Fibroblast of the conjunctiva (primary cell): ENCODE data around the gene COL27A1.
A peak's percentile ranks its signal among the peaks of the same experiment; 100 is the strongest.

Source experiments
- DNase-seq: peaks from one replicate; pipeline ENCODE4 v3.0.0-alpha.2; 2010; ENCODE audit warnings: low read depth

Gene COL27A1

DNA sequence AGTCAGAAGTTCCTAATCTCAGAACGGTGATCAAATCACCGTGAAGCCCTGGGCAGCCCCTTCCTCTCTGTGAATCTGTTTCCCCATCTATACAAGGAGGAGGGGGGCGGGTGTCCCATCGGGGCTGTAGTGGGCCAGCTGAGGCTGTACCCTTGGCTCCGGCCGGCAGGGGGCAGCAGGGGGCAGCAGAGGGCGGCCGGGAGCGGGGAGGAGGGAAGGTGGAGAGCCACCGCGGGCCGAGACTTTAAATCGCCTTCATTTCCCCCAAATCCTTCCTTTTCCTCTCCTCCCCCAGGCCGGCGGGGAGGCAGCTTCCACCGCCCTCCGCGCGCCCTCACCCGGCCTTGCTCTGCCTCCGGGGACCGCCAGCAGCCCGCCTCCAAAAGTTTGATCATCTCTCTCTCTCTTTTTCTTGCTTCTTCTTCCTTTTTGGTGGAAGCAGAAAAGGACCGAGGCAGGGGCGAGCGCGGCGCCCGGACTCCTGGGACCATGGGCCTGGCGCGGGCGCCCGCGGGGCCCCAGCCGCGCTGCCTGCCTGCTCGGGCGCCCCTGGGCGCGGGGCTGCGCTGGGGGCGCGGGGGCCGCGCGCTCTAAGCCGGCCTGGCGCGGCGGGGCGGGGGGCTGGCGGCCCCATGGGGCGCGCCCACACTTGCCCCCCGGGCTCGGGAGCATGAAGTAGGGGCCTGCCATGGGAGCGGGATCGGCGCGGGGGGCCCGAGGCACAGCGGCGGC, at the start of gene COL27A1:
Gene COL27A1 (plus strand): TSS at position 275 of the 732 bp plus-strand sequence. CDS start 414 bp downstream, at position 689.
- DNase-seq: peak; percentile 70

- DNase-seq: no peak
These were observed 47.9 kb upstream of the COL27A1 start for GRCh38 chr9:114107286-114108001.

GRCh38 chr9:114108016-114108833, 47.1 kb upstream of the COL27A1 start:
- peak; percentile 61 for DNase-seq

GRCh38 chr9:114109124-114109523, 46.2 kb upstream of the COL27A1 start:
- DNase-seq: no peak

DNA sequence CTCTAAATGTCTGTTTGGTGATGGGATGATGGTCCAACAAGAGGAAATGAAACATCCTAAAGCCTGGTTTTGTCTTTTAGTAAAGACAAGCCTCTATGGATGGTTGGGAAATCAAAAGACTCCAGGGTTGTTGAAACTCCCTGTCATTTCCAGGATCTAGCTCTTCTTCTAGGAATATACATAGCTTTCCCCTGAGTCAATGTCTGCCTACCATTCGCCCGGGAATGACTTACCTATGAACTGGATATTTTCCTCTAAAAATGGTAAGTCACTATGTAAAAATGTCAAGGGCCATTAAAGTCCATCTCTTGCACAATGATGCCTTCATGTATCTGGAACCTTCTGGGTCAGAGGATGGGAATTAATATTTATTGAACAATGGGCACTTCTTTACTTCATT, 45.2 kb upstream of the COL27A1 start:
- no peak for DNase-seq

DNA sequence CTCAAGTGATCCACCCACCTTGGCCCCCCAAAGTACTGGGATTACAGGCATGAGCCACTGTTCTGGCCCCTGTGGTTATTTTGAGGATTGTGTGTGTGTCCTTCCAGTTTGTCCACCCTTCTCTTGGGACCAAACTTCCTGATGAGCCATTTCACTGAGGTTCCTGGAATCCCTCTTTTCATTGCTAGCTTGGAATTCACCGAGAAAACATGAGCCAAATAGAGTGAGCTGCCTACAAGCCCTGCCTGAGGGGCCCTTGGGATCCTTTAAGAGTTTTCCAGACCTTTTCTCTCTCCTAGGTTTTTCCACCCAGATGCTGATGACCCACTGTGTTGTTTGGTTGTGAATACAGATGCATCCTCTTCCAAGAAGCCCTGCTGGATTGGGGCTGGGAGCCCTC, 43.0 kb upstream of the COL27A1 start:
- no peak for DNase-seq

DNA sequence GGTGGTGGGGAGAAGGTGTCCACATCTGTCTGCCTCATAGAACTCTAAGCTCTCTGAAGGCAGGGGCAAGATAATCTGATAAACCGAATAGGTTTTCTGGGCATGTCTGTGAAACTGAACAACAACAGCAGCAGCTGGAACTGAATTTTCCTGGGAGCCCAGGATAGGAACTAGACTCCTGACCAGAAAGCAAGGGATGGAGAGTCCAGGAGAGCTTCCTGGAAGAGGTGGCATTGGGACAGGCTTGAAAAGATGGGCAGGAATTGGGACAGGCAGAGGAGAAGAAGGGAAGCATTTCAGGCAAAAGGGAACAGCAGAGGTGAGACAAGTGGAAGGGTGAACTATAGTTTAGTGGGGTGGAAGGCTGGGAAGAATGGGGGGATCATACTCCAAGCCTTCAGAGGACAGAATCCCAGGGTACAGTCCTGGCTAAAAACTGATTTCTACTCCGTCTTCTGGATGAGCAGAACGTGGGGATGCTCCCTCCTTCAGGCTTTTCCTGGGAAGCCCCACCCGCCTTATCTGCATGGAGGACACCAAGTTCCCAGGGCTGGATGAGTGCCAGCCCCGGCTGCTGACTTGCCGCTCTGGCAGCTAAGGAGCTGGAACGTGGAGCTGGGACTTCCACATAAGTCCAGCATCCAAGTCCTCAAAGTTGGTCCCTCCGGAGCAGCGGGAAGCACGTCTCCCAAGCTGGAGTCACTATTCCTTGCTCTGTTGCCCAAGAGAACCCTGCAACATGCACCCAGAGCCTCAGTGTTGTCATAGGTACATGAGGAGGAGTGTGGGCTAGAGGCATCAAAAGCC, 42.4 kb upstream of the COL27A1 start:
- DNase-seq: peak; percentile 18

DNA sequence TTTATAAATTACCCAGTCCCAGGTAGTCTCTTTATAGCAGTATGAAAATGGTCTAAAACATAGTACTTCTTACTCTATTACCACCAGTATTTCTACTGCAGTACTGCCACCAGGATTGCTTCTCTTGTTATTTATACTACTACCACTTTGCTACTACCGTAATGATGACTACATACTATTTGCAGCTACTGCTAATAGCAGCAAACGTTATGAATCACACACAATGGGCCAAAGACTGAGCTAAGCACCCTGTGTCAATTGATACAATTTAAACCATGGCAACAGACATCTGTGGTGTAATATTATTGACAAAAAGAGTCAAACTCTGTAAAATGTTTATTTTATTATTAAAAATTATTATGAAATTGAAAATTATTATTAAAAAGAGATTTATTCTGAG, 41.0 kb upstream of the COL27A1 start:
- no peak for DNase-seq

DNA sequence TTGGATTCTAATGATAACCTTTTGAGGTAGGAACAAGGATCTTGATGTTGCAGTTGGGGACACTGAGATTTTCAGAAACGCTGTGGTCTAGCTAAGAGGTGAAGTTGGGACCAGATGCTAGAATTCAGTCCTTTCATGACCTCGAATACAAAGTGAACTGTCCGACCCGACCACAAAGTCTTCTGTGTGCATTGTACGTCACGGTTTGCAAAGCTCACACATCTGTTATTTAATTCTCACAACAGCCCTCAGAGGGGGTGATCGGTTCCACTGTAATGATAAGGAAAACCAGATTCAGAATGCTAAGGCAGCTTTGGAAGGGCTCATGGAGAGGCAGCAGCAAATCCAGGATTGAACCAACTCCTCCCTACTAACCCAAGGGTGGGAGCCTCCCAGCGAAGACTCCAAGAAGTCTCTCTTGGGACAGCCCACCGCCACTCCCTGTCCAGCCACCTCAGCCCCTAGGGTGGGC, 39.6 kb upstream of the COL27A1 start:
- no peak for DNase-seq

DNA sequence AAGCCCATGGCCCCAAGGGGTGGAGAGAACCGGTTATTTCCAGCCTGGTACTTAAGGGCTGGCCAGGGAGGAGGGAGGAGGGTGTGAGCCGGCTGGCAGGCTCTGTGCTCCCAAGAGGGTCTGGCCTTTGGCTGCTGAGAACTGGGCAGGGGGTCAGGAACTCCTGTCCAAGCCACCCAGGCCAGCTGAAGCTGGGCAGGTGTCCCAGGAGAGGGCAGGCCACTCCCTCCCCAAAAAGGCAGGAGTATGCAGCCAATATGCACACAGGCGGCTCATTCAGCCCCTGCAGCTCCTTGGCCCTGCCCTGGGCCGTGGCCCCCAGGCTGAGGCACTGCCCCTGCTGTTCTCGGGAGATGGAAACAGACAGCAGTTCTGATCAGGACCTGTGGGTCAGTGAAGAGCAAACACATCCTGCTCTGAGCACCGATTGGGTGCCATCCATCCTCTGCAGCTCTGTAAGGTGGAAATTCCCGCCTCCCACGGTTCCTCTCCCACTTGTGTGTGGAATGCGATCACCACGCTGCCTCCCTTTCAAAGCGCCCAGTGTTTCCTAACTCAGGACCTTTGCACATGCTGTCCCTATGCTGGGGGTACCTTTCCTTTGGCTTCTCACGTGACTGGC, 39.1 kb upstream of the COL27A1 start:
- DNase-seq: no peak

DNA sequence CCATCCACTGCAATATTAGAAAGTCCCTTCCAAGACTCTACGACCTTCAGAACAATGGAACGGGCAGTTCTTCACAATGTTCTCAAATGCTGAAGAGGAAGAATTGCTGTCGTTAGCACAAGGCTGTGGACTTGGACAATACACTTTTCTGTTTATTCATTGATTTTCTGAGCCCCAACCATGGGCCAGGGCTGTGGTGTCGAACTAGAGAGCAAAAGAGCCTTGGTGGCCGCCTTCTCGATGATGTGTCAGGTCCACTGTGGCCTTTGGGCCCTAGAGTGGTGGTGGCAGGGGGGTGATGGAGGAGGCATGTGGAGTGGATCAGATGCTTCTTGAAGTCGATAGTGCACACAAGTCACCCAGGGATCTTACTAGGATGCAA, 37.7 kb upstream of the COL27A1 start:
- DNase-seq: no peak

GRCh38 chr9:114117996-114118830, 37.1 kb upstream of the COL27A1 start:
- no peak for DNase-seq

DNA sequence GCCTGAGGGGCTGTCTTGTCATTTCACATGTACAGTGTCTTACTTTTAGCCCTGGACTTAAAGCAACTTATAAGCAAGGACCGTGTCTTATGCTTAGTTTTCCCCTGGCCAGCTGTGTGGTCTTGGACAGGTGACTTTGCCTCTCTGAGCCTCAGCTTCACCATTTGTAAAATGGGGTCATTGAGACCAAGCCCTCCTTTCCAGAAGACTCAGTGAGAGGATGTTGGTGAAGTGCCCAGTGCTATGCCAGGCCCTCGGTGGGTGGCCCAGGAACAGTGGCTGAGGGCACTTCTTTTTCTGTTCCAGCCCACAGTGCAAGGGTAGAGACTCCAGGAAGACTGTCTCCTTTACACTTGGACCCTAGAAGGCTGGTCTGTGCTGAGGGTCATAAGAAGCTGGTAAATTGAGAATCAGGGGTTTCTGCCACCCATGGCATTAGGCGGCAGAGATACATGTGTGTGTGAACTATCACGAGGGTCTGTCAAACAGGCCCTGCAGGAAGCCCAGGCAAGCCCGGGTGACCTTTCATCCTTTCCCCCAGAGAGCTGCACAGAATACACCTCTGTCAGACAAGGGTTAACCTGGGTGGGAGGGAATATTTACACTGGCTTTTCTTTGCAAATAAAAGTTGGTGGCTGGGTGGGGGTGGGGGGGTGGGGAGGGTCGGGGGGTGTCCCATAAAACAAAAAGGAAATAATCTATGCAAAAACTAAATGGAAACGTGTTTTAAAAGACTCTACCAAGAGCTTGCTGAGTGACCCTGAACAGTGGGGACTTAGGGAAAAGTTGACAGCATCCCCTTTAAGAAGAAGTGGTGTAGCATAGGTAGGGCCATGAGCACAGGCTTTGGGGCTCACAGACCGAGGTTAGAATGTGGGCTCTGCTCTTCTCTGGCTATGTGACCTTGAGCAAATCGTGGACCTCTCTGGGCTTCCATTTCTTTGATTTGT, 35.8 kb upstream of the COL27A1 start:
- no peak for DNase-seq

- DNase-seq: no peak
These were observed 34.9 kb upstream of the COL27A1 start for GRCh38 chr9:114120192-114121014.

- no peak for DNase-seq
These were observed 33.9 kb upstream of the COL27A1 start for GRCh38 chr9:114121227-114122135.

GRCh38 chr9:114122136-114123027, 33.0 kb upstream of the COL27A1 start:
- DNase-seq: no peak
